GM18870 (cell line): Measurements from ENCODE around the gene TMEM108.

Experiments used
- ATAC-seq: cut with Tn5 transposase; IDR thresholded peaks from one replicate; pipeline ENCODE4 v1.9.1; 2021; ENCODE audit warnings: moderate library complexity; ENCODE audit not compliant: unreplicated experiment

Gene TMEM108

DNA sequence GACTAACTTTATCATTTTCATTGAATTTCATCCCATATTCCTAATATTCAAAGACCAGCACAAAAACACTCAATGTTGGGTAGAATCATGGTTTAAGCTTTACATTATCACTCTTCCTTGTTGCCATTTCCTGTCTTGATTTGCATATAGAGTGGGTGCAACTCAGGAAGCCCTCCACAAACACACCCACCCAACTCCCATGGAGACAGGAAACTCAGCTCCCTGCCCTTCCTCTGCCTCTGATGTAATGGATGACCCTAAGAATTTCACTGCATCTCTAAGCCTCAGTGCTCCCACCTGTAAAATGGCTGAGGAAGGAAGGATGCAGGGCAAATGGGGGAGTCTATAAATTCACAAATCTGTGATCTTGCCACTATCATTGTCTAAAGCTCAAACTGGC is 263.5 kb downstream of the TMEM108 start:
- no peak for ATAC-seq

DNA sequence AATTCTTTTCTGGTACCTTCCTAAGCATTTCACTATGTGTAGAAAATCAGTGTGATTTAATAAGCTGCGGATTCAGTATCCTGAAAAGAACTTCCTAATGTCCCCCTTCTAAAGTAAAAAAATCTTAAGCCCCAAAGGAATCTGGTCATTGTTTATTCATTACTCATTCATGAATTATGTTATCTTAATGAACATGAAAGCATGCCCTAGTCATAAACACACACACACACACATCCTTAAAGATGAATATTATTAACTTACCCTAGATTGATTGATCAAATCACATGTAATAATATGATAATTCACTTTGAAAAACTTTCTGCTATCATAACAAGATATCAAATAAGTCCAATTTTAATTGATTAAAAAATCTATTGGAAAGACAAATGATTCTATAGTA is 265.2 kb downstream of the TMEM108 start:
- no peak for ATAC-seq

DNA sequence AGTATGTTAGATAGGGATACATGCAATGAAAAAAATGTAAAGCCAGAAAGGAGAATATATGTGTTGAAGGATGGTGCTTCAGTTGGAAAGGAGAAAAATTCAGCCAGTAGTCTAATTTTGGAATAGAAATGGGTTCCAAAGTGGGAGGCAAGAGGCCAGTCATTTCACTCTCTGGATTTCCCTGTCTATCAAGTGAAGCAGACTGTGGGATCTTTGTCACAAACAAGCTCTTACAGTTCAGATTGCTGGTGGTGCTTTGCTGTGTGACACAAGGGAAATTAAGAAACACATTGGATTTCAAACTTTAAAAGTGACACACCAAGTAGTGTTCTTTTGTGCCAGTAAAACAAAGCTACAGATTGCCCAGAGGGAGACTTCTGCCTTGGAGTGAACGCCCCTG is 279.7 kb downstream of the TMEM108 start:
- ATAC-seq = no peak

DNA sequence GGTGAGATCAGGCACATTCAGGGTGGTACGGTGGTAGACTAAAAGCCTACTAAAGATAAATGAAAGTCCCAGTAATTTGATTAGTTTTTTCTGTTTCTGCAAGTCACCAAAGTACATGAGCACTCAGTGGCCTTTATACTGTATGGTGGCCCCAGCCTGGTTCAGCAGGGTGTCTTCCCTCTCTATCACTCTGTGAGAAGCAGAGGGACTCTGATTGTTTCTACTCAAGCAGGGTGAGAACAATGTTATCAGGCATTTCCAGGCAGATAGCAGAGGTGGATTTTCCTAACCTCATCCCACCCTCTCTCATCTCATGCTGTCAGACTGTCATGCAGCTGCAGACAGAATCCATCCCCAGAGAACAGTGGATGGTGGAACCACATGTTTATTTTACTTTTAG is 290.2 kb downstream of the TMEM108 start:
- ATAC-seq = no peak

DNA sequence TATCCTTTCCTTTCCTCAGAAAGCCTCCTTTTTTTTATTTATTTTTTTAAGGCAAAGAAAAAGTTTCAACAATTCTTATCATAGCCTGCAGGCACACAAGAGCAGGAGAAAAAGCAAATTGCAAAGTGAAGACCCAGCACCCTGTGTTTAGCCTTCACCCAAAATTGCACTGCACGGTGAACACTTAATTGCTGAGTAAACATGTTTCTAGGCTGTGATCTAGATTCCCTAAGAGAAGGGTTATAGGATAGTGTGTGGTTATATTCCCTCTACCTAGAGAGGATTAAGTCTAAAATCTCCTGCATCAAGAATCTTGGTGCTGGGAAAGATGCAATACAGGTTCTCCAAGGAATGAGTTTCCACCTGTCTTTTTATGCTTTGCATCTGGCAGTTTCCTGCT is 291.4 kb downstream of the TMEM108 start:
- ATAC-seq = no peak

DNA sequence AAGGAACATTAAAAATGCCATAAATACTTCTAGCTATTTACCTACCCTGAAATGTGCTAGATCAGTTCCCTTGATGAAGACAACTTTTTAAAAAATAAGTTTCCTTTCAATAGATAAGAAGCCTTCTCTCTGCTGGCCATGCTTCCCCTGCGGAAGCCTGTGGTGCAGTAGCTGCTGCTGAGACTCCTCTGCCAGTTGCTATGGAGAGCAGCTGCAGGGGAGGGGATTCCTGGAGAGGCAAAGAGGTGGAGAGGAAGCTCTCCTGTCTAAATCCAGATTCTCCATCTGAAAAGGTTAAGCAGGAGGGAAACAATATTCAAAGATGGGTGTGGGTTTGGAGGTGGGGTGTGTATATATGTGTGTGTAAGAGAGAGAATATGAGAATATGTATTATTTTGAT is 291.9 kb downstream of the TMEM108 start:
- no peak for ATAC-seq

DNA sequence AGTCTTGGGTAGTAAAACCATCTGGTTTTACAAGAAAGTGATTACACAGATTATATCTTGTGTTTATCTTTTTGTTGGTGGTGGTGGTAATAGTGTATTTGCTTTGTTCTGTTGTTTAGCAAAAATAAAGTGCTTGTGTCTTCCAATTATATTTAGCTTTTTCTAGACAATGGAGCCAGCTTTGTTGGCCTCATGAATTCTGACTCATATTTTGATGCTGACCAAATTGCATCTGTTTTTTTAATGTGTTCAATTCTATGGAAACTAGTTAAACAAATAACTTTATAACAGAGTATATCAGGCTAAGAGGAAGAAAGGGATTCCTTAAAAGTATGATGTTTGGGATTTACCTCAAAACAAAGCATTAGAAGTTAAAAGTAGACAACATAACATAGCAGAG is 292.3 kb downstream of the TMEM108 start:
- no peak for ATAC-seq

DNA sequence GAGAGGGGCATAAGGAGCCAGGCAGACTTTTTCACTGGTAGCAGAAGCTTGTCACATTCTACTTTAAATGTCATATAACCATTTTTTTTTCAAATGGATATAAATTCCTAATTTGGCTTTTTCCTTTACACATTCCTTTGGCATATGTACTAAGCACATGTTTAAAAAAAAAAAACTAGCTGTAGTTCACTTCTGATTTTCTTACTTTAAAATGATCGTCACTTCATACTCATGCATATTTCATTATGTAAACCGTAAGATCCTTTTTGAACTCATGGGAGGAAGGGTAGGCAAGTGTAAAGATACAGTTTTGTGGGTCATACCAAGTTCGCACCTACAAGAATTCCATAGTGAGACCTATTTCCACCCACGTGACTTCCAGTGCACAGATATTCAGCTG is 316.5 kb downstream of the TMEM108 start:
- no peak for ATAC-seq

DNA sequence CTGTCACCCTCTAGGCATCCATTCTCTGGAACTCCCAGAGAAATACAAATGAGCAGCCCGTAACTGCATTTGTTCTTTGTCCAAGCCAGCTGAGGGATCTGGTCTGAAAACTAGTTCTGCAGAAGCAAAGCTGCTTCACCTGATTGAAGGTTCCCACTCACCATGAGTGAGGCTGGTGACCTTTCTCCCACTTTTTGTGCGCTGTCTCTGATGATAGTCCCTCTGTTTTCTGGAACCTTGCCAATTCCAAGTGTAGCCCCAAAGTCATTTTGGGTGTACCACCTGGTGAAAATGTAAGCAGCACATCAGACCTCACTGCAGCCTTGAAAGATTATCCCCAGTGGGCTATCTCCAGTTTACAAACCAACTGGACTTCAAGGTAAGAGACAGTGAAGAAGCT is 322.3 kb downstream of the TMEM108 start:
- no peak for ATAC-seq

DNA sequence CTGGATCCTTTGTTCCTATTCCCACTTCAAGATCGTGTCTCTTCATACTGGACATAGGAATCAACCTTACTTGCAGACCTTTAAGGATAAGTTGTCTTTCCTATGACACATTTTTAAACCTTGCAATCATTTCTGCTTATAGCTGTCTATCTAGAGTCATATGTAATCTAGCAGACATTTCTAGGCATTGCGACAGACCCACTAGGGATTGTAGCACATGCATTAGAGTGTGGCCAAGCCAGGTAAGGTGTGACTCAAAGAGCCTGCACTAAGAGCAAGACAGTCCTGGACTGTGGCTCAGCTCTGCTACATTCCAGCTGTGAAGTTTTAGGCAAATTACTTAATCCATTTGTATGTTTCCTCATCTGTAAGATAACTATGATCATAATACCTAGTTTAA is 322.8 kb downstream of the TMEM108 start:
- no peak for ATAC-seq

DNA sequence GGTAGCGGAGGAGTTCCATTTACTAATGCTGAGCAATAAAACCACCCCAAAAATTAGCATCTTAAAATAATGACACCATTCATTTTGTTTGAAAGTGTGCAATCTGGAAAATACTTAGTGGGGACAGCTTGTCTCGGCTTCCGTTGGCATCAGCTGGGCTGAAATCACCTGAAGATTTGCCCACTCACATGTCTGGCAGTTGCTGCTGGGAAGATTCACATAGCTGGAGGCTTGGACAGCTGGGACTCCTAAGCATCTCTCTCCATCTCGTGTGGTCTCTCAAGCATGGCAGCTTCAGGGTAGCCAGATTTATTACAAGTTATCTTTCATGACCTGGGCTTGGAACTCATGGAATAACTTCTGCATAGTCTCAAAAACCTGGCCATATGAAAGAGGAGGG is 323.2 kb downstream of the TMEM108 start:
- ATAC-seq = no peak

DNA sequence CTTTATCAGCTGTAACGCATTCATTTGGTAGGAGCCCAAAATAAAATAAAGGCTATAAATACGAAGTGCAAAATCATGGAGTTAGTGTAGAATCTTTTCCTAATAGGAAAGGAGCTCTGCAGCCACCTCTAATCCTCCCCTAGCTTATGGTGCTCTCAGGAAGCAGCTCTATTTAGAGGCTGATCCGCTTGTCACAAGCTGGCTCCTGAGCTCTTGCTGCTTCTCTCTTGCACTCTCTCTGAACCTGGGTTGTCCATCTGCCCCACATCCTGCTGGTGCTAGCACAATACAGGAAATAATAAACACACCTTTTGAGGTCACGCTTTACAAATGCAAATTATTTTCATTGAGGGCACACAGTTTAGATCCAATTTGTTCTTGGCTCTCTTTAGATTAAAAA is 324.3 kb downstream of the TMEM108 start:
- ATAC-seq = no peak

DNA sequence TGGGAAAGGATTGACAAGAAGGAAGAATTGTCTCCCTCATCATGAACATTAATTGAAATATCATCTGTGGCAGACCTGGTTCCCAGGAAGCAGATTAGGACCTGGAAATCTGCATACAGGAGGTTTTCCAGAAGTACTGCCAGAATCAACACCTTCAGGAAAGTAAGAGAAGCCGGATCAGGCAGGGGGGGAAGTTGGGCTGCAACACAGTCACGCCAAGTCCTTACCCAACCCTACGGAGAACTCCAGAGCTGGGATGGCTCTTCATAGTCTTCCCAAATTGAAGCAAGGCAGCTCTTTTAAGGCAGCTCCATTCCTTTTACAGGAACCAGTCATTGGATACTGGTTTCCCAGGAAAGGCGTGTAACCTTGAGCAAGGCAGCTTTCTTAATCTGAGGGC is 326.5 kb downstream of the TMEM108 start:
- no peak for ATAC-seq

DNA sequence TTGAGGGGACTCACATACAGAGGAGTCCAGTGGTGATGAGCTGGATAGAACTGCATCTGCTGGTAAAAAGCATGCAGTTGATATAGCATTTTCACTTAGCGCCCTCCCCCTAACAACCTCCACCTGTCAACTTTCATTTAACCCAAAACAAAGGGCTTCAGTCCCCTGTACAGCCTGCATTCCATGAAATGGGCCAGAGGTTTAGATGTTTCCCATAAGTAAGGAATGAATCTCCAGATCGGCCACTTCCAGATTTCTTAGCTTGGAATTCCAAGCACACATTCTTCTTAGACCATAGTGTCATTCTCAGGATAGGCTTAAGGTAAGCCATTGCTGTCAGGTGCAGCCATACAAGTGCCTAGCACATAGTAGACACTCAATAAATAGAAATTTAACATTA is 328.7 kb downstream of the TMEM108 start:
- ATAC-seq = no peak

DNA sequence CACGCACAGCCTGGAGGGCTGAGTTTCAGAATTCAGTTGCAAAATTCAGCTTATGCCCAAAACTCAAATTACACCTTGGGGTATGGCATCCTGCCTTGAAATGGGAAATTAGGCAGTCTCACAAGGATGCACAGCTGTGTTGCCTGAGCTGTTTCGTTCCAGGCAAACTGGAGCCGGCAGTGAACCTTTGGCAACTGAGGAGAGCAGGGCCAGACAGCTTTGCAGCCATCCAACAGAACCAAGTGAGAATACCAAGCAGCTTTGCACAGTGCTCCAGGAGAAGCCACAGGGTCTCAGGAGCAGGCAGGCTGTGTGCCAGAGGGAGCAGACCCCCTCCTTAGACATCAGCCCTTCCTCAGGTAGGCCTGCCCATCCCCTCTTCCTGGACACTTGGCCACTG is 329.2 kb downstream of the TMEM108 start:
- no peak for ATAC-seq

DNA sequence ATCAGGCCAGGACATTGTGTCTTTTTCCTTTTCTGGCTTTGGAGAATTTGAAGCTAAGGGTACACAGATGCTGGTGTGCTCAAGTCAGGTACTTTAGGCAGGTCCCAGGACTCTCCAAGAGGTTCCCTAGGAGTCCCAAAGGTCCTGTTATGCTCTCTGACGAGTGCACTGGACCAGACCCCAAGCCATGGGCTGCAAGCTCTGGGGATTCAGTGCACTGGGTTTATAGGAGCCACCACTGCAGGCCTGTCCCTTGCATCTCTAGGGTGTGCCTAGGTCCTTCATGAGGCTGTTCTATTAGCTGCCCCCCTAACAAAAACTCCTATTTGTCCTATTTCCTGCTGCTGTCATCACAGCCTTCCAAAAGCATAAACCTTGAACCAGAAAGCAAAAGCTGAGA is 329.8 kb downstream of the TMEM108 start:
- ATAC-seq = no peak

DNA sequence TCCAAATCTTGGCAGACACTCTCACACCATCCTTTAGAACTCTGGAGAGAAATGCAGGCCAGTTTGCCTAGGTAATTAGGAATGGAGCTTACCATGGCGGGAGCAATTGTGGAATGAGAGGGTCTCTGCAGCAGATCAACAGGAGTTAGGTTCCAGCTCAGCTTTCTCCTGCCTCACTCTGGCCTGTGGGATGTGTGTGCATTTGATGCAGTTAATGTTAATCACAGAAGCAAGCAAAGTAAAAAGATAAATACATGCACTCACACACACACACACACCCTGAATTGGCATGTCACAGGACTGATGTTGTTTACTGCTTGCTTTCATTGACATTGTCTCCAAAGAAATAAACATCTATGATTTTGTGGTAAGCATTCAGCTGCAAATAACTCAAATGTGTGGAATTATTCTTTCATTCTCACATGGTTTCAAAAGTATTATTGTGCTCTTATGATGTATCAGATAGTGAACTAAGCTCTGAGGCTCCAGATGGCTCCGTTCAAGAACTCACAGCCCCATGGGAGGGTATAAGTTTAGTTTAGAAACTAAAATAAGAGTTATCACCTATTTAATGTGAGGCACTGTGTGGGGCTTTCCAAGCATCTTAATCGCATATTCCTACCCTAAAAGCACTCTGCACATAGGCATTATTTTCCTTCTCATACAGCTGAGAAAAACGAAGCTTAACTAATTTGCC is 330.3 kb downstream of the TMEM108 start:
- ATAC-seq = no peak

DNA sequence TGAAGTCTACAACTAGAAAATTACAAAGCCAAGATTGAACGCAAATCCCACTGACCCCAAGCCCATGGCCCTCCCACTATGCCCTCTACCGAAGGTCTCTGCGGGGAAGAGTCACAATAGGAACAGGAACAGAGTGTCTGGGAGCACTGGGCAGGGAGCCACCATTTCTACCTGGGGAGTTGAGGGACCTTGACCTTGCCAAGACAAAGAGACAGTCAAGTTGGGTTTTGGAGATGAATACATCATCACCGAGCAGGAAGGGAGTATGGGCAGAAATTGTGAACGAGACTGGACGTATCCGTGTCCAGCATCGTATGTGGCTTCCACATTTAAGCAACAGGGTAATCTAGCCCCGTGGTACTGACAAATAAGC is 330.9 kb downstream of the TMEM108 start:
- ATAC-seq = no peak

DNA sequence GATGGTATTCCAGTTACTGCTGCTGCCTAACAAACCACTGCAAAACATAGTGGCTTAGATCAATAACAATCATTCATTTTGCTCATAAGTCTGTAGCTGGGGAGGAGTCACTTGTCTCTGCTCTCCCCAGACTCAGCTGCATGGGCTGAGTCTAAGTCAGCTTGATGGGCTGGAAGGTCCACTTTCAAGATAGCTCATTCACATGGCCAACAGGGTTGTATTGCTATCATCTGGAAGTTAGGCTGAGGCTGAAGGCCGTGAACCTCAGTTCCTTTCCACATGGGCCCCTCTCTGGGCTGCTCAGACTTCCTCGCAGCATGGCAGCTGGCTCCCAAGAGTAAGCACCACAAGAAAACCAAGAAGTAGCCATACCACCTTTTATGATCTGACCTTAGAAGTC is 333.0 kb downstream of the TMEM108 start:
- no peak for ATAC-seq

DNA sequence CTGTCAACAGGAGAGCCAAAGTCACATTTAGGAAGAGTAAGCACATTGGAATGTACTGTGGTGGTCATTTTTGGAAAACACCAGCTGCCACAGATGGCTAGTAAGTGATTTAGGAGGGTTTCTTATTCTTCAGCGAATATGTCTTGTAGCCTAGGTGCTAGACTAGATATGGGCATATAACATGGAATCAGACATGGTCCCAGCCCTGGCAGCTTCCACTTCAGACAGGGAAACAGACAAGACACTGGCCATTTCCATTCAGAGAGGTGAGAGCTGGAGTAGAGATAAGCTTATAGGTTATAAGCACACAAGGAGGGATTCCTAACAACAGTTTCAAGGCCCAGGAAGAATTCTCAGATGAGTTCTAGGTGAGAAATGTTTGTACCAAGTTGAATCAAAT is 333.5 kb downstream of the TMEM108 start:
- no peak for ATAC-seq

DNA sequence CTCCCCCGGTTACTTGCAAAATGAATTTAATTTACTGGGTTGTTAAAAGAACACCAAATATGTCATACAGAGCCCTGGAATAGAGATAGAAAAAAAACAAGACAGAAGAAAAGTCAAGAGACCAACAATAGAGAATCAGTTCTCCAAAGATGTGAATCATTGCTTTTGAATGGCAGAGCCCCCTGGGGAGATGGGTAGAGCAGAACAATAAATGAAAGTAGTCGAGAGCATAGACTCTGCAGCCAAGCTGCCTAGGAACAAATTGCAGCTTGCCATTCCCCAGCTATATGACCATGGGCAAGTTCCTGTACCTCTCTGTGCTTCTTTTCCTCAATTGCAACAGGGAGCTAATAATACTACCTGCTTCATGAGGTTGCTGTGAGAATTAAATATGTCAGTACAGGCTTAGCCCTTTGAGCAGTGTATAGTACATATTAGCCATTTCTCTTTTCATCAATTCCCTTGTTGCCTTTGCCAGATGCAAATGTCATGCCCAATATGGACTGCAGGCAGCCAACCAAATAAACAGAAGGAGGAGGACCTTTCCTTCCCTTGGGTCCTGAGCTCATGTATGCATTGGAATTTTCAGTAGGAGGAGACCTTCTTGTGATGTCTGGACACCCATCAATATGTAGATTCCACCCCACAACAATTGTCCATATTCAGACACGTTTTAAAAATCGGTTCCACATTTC is 336.7 kb downstream of the TMEM108 start:
- ATAC-seq = no peak

DNA sequence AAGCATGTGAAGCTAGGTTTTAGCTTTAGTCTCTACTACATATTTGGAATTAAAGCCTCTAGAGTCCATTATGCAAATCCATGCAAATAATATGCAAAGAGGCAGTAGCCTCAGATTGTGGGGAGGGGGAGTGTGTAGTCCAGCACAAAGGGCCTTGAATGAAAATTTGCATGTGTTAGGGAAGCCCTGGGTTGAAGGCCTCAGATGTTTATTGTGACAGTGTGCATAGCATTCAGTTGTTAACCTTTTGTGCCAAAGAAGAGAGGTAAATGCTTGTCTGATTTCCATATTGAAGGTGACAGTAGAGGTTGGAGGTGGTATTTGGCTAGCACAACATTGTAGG is 337.2 kb downstream of the TMEM108 start:
- no peak for ATAC-seq

DNA sequence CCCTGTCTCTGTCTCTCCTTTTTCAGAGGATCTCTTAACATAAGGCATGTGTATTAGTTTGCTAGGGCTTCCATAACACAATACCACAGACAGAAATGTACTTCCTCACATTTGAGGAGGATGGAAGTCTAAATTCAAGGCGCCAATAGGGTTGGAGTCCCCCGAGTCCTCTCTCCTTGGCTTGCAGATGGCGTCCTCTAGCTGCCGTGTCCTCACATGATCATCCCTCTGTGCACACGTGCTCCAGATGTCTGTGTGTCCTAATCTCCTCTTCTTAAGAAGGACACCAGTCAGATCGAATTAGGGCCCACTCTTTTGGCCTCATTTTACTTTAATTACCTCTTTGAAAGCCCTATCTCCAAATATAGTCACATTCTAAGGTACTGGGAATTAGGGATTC is 338.6 kb downstream of the TMEM108 start:
- no peak for ATAC-seq
